Thoracic aorta (tissue), 2 donors: ENCODE data around the gene DACH1. TPM values are rescaled to one million over a fixed set of nuclear protein-coding genes. Genes with fewer than 3 reads are reported as not detected.

ENCODE experiments used
- ATAC-seq: fragments of 150-250 bp; one replicate; pipeline ENCODE4 v1.8.0; 2017; ENCODE audit warnings: low read depth; ENCODE audit not compliant: insufficient number of reproducible peaks, low FRiP score
- DNase-seq: peaks from one replicate; pipeline ENCODE4 v3.0.0-alpha.2; 2020; ENCODE audit warnings: low spot score
- H3K27ac ChIP-seq, 2 donors: fragments of 200-600 bp; sonication (generic); 1 replicate in 1 of 2; 2 replicates in 1 of 2; pipeline ENCODE4 v1.5.1; 2016; ENCODE audit warnings: mild to moderate bottlenecking in 2 of 2, moderate library complexity in 2 of 2
- H3K27me3 ChIP-seq: fragments of 200-600 bp; sonication (generic); replicated peaks from 2 replicates; pipeline ENCODE4 v1.6.0; 2016; ENCODE audit warnings: mild to moderate bottlenecking; ENCODE audit not compliant: insufficient read depth
- H3K36me3 ChIP-seq: fragments of 200-600 bp; sonication (generic); one replicate; pipeline ENCODE4 v1.5.1; 2016
- H3K4me1 ChIP-seq, 2 donors: fragments of 200-600 bp; sonication (generic); 1 replicate in 1 of 2; 2 replicates in 1 of 2; pipeline versions ENCODE4 v1.5.1 to v1.6.0; 2016; ENCODE audit warnings: low read depth in 2 of 2, mild to moderate bottlenecking in 1 of 2; ENCODE audit not compliant: control insufficient read depth in 1 of 2
- H3K4me3 ChIP-seq: fragments of 200-600 bp; sonication (generic); 2 replicates; pipeline ENCODE4 v1.5.1; 2016; ENCODE audit warnings: mild to moderate bottlenecking
- H3K9me3 ChIP-seq: fragments of 200-600 bp; sonication (generic); 2 replicates; pipeline ENCODE4 v1.5.1; 2016
- total RNA-seq, 2 donors: library from RNA; depleted of rRNA; stranded (reverse); fragments of >200 nt; gene quantifications; one replicate each; pipeline versions ENCODE4 v1.1.0 to v1.2.3, GENCODE V29; 2016
- TF ChIP-seq, protein P1 (sequence below): fragments of 200-600 bp; sonication (generic); IDR thresholded peaks from one replicate; pipeline ENCODE4 v1.5.1; 2019; ENCODE audit warnings: antibody characterized with exemption

DACH1 gene
- total RNA-seq, 2 donors from 2014 or later: 0.14 to 1.3 TPM

DNA sequence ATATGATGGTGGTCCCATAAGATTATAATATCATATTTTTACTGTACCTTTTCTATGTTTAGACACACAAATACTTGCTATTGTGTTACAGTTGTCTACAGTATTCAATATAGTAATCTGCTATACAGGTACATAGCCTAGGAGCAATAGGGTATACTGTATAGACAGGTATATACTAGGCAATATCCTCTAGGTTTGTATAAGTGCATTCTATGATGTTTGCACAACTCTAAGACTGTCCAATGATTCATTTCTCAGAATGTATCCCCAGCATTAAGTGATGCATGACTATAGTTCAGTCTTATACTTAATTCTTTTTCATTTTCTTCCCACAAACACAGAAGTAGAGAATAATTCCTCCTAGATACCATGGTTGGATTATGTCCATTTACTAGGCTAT is 383.3 kb downstream of the DACH1 start:
- Histone ChIP-seq H3K36me3 (no peaks in the 10 kb centered on the region), H3K27ac (no peak overlapping the region), H3K4me3 (no peak overlapping the region), H3K4me1 (no peaks in the 10 kb centered on the region), H3K27me3 (no peaks in the 10 kb centered on the region), H3K9me3 (no peaks in the 10 kb centered on the region)
- DNase-seq (no peak), ATAC-seq (no peak)
- TF ChIP-seq, protein P1, sequence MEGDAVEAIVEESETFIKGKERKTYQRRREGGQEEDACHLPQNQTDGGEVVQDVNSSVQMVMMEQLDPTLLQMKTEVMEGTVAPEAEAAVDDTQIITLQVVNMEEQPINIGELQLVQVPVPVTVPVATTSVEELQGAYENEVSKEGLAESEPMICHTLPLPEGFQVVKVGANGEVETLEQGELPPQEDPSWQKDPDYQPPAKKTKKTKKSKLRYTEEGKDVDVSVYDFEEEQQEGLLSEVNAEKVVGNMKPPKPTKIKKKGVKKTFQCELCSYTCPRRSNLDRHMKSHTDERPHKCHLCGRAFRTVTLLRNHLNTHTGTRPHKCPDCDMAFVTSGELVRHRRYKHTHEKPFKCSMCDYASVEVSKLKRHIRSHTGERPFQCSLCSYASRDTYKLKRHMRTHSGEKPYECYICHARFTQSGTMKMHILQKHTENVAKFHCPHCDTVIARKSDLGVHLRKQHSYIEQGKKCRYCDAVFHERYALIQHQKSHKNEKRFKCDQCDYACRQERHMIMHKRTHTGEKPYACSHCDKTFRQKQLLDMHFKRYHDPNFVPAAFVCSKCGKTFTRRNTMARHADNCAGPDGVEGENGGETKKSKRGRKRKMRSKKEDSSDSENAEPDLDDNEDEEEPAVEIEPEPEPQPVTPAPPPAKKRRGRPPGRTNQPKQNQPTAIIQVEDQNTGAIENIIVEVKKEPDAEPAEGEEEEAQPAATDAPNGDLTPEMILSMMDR: no peak

DNA sequence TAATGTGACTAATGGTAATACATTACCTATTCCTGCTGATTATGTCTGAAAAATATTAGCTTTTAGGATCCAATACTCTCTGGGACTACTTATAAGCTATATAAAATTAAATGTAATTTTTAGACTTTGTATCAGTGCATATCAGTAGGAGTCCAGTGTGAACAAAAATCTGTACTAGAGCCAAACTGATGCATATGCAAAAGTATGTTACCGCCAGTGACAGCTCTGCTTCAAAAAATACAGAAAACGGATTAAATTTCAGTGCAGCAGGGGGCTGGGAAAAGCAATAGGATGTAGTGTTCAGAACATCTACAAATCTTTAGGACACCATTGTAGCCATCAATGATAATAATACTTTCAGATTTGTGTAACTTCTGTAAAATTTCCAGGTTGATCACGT is 385.5 kb downstream of the DACH1 start:
- Histone ChIP-seq H3K4me3 (no peak overlapping the region), H3K36me3 (no peaks in the 10 kb centered on the region), H3K9me3 (no peaks in the 10 kb centered on the region), H3K4me1 (no peaks in the 10 kb centered on the region), H3K27ac (no peak overlapping the region), H3K27me3 (no peaks in the 10 kb centered on the region)
- TF ChIP-seq, protein P1: no peak
- no peak for DNase-seq
- no peak for ATAC-seq

DNA sequence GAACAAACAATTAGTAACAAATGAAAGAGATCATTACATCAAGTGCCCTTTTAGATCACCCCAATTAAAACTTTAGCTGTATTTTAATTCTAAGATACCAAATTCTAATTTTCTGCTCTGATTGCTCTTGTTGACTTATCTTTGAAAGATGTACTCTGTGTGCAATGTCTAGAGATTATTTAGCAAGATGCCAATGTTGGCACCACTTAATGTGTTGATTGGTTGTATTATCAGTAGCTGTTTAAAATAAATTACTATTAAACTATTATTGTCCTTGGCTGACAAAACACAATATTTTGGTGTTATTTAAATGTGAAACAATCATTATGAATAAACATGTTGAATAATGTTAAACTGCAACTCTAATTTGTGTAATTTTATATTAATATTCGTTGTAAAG is 386.0 kb downstream of the DACH1 start:
- no peak for DNase-seq
- no peak for ATAC-seq
- no peak overlapping the region for H3K27ac ChIP-seq
- no peaks in the 10 kb centered on the region for H3K27me3 ChIP-seq
- H3K36me3 ChIP-seq: no peaks in the 10 kb centered on the region
- no peak overlapping the region for H3K4me3 ChIP-seq
- H3K4me1 ChIP-seq: no peaks in the 10 kb centered on the region
- TF ChIP-seq, protein P1: no peak
- no peaks in the 10 kb centered on the region for H3K9me3 ChIP-seq

DNA sequence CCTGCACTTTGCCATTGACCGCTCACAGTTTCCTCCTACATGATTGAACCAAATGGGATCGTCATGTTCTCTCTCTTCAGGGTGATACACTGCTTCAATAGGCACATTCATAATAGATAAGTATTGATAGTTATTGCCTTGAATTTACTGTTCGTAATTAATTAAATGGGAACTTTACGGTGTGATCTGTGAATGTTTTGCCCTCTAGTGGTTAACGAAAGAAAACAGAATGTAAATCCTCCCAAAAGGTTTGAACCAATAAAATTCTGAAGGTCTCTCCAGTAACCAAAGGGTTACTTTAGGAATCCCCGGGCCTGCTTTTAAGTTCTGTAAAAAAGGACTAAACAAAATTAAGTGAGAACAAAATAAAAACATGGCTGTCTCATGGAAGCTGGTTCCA is 389.3 kb downstream of the DACH1 start:
- TF ChIP-seq, protein P1: no peak
- Histone ChIP-seq H3K4me1 (no peaks in the 10 kb centered on the region), H3K36me3 (no peaks in the 10 kb centered on the region), H3K27me3 (no peaks in the 10 kb centered on the region), H3K4me3 (no peak overlapping the region), H3K27ac (no peak overlapping the region), H3K9me3 (no peaks in the 10 kb centered on the region)
- ATAC-seq: no peak
- DNase-seq: no peak

DNA sequence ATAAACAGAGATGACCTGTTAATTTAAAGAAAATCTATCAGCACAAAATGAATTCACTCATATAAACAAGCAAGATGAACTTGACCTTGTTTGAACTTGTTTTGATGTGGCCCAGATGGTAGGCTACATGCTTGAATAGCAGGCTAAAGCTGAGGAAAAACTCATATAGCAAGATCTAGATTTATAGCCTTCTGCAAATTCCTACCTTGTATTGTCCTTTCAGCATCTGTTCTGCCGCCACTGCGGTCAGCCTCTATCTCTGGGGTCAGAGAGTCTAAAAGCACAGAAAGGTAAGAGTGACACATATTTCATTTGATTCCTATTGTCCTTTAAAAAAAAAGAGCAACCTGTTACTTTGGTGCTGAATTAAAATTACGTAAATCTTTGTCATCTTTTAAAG is 392.1 kb downstream of the DACH1 start:
- H3K4me1 ChIP-seq: no peaks in the 10 kb centered on the region
- ATAC-seq (no peak), DNase-seq (no peak)
- TF ChIP-seq, protein P1: no peak
- H3K9me3 ChIP-seq: no peaks in the 10 kb centered on the region
- no peak overlapping the region for H3K4me3 ChIP-seq
- no peaks in the 10 kb centered on the region for H3K36me3 ChIP-seq
- no peak overlapping the region for H3K27ac ChIP-seq
- no peaks in the 10 kb centered on the region for H3K27me3 ChIP-seq
